ENCODE data around the gene ARNT2. TPM values are rescaled to one million over a fixed set of nuclear protein-coding genes. Genes with fewer than 3 reads are reported as not detected.

ARNT2 gene
- total RNA-seq, 1 donor from 2014 or later = 3.3 TPM

GRCh38 chr15:80557441-80558234 lies 153.5 kb downstream of the ARNT2 start:
- DNase-seq = no peak
- no peak for ATAC-seq (ENCODE audit: poor library complexity)
- intact Hi-C loops (cut with DNase I) = no loop called here

- DNase-seq (no peak), ATAC-seq (ENCODE audit: poor library complexity) (no peak)
- intact Hi-C loops (cut with DNase I) = no loop called here
Observed at GRCh38 chr15:80558631-80559319, 154.6 kb downstream of the ARNT2 start.

DNA sequence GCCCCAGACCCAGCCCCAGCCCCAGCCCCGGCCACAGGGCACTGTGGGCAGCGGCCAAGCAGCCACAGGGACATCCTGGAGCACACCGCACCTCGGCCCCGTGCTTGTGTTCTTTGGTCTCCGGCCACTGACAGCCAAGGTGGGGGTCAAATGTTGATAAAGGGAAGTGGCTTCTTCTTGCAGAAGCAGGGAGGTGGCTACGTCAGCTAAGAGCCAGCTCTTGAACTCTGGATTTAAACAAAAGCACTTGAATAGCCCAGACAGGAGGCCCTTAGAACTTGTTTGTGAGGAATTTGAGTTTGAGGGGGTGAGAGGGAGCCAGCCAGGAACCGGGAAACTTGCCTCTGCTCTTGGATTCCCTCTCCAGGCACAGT lies 155.1 kb downstream of the ARNT2 start:
- no peak for ATAC-seq (ENCODE audit: poor library complexity)
- intact Hi-C loops (cut with DNase I) = no loop called here

DNA sequence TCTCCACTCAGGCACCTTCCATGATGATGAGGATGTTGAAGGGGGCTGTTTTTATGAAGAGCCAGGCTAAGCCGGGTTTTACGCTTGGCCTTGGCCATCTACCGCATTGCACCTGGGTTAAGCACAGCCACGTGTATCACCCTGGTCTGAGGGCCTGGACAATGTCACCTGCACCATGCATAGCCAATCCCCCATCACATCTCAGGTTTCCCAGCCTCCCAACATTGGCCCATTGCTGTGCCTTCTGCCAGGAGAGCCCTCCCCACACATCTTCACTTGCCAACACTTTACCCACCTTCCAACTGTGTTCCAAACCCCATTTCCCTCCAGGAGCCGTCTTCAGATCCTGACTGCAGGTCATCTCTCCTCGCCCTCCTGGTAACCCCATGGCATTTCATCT lies 155.6 kb downstream of the ARNT2 start:
- intact Hi-C loops (cut with DNase I) = no loop called here
- ATAC-seq (ENCODE audit: poor library complexity) (no peak), DNase-seq (no peak)

More for the DNA sequence above, 155.1 kb downstream of the ARNT2 start:
- no peak for DNase-seq

- intact Hi-C loops (cut with DNase I) = no loop called here
- no peak for DNase-seq
- ATAC-seq (ENCODE audit: poor library complexity) = no peak
Observed at GRCh38 chr15:80560601-80561400, 156.6 kb downstream of the ARNT2 start.

GRCh38 chr15:80561500-80561899 lies 157.3 kb downstream of the ARNT2 start:
- DNase-seq = no peak
- intact Hi-C loops (cut with DNase I) = no loop called here

GRCh38 chr15:80562033-80562432 lies 157.9 kb downstream of the ARNT2 start:
- ATAC-seq (ENCODE audit: poor library complexity) (no peak), DNase-seq (no peak)
- intact Hi-C loops (cut with DNase I) = no loop called here

More at GRCh38 chr15:80561500-80561899, 157.3 kb downstream of the ARNT2 start:
- ATAC-seq (ENCODE audit: poor library complexity) = no peak

GRCh38 chr15:80562846-80563245 lies 158.7 kb downstream of the ARNT2 start:
- no peak for ATAC-seq (ENCODE audit: poor library complexity)
- no peak for DNase-seq
- intact Hi-C loops (cut with DNase I) = no loop called here

- no peak for DNase-seq
- ATAC-seq (ENCODE audit: poor library complexity) = no peak
- intact Hi-C loops (cut with DNase I) = no loop called here
Observed at GRCh38 chr15:80563372-80563997, 159.3 kb downstream of the ARNT2 start.

DNA sequence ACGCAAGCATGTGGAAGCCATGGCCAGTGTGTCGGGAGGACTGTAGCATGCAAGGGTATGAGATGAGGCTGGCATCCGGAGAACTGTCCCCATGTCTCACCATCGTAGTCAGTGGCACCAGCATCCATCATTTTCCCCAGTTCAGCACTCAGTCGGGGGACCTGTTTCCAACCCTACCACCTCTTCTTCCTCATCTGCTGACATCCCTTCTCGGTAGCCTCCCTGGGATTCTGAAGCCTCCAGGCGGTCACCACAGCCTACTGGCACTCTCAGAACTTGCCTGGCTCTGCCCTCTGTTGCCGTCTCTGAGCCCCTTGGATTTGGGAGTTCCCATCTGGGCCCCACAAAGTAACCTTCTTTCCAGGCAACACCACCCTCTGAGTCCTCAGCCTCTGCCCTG lies 159.9 kb downstream of the ARNT2 start:
- intact Hi-C loops (cut with DNase I) = no loop called here
- no peak for ATAC-seq (ENCODE audit: poor library complexity)
- no peak for DNase-seq

DNA sequence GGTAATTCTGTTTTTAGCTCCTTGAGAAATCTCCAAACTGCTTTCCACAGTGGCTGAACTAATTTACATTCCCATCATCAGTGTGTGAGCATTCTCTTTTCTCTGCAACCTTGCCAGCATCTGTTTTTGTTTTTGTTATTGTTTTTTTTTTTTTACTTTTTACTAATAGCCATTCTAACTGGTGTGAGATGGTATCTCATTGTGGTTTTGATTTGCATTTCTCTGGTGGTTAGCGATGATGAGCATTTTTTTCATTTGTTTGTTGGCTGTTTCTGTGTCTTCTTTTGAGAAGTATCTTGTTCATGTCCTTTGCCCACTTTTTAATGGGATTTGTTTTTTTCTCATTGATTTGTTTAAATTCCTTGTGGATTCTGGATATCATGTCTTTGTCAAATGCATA lies 161.2 kb downstream of the ARNT2 start:
- intact Hi-C loops (cut with DNase I) = loop anchor here (5.0 kb wide), 1 partner anchor 407 kb away; no protein-coding TSS in a partner anchor
- ATAC-seq (ENCODE audit: poor library complexity) (no peak), DNase-seq (no peak)

DNA sequence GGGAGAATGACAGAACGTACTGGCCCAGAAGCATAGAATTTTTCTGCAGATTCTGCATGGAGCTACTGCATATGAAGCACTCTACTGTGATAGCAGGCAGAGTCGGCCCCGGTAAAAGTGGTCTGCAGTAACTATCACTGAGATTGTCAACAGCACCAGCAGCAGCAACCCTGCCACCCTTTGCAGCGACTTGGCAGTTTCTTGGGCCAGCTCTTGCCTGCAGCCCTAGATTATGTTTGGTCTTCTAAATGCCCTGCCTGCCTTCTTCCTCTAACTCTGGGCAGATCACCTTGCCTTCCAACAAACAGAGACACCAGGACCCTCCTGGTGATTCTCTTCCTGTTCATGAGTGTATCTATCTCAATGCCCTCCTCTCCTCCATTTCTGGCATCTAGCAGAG lies 161.8 kb downstream of the ARNT2 start:
- ATAC-seq (ENCODE audit: poor library complexity) (no peak), DNase-seq (no peak)
- intact Hi-C loops (cut with DNase I) = loop anchor here (5.0 kb wide), 1 partner anchor 406 kb away; no protein-coding TSS in a partner anchor

DNA sequence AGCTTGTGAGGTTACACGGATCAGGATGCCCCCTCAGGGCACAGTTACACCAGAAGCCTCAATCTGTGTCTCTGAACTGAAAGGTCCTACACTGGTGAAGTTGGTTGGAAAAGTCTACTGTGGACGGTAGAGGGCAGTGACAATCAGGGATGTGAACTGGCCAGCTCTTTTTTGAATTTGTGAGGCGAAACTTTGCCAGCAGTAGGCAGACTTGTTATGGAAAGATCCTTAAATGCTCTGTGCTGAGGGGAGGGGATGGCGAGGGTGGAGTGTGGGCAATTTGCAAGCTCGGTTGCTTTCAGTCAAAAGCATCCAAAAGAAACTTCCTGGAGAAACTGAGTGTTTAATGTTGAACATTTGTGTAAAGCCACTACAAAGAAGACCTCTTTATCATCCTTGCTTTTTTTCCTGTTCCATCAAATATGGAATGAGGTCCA lies 163.6 kb downstream of the ARNT2 start:
- intact Hi-C loops (cut with DNase I) = loop anchor here (5.0 kb wide), 1 partner anchor 405 kb away; no protein-coding TSS in a partner anchor
- peak; percentile 84 for ATAC-seq (ENCODE audit: poor library complexity)

GRCh38 chr15:80568298-80568697 lies 164.1 kb downstream of the ARNT2 start:
- intact Hi-C loops (cut with DNase I) = loop anchor here (5.0 kb wide), 1 partner anchor 404 kb away; no protein-coding TSS in a partner anchor
- ATAC-seq (ENCODE audit: poor library complexity) (no peak), DNase-seq (no peak)

More for the DNA sequence above, 163.6 kb downstream of the ARNT2 start:
- DNase-seq = no peak

DNA sequence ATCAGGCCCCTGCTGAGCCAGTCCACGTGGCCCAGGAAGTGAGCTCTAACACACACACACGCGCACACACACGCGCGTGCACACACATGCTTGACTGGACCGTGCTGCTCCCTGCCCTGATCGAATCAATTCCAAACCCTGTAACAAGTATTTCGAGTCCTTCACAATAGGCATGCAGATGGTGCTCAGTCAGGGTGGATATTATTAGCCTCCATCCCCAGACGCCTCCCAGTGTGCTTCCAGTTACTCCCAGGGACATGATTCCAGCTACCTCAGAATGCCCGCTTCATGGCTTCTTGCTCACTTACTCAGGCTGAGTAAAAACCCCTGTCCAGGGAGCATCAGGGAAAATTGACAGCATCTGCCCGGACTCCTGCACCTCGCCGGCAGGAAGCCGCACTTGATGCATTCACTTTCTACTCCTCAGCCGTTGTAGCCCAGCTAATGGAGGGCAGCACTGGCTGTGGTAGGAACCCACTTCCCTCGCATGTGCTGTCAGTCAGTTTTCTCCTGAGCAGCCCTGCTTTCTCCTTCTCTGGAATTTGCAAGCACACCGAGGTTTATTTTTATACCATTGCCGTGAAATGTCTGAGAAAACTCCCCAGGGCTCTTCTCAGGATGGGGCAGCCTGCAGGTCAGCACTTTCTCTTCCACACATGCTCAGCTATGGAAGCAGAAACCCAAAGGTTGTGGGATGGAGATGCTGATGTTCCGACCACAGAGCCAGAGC lies 164.9 kb downstream of the ARNT2 start:
- no peak for ATAC-seq (ENCODE audit: poor library complexity)
- intact Hi-C loops (cut with DNase I) = loop anchor here (5.0 kb wide), 1 partner anchor 403 kb away; no protein-coding TSS in a partner anchor
- DNase-seq = no peak

- DNase-seq = no peak
- intact Hi-C loops (cut with DNase I) = loop anchor here (5.0 kb wide), 2 partner anchors 208 to 403 kb away; partner anchors contain the start of gene CEMIP
- ATAC-seq (ENCODE audit: poor library complexity) = no peak
Observed at GRCh38 chr15:80569656-80570055, 165.5 kb downstream of the ARNT2 start.

- intact Hi-C loops (cut with DNase I) = loop anchor here (5.0 kb wide), 1 partner anchor 207 kb away; the partner anchor contains the start of gene CEMIP
- DNase-seq (no peak), ATAC-seq (ENCODE audit: poor library complexity) (no peak)
Observed at GRCh38 chr15:80570553-80570952, 166.4 kb downstream of the ARNT2 start.

DNA sequence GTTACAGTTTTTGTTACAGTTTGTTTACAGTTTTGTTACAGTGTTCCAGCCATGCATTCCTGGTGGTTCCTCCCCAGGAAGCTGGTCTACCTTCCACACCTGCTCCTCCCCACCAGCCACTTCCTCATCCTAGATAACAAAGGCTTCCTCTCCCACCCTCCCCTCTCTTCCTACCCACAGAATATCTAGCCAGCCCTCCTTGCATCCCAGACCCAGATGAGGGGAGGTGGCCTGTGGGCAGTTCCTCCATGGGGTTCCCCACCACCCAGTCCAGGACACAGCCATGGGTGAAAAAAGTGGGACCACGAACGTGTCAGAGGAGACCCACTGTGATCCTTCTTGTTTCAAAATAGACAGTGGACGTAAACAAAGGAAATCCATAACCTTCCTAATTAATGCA lies 168.2 kb downstream of the ARNT2 start:
- ATAC-seq (ENCODE audit: poor library complexity) (no peak), DNase-seq (no peak)
- intact Hi-C loops (cut with DNase I) = loop anchor here (5.0 kb wide), 1 partner anchor 205 kb away; the partner anchor contains the start of gene CEMIP

Measured in Right ventricle myocardium superior (tissue), 1 donor.